Astrocyte (in vitro differentiated cells and primary cell): ENCODE data around the gene NISCH. TPM values are rescaled to one million over a fixed set of nuclear protein-coding genes. Genes with fewer than 3 reads are reported as not detected.

Source experiments
- DNase-seq: peaks from one replicate; pipeline ENCODE4 v3.0.0-alpha.2; 2010; ENCODE audit warnings: low read depth
- FAIRE-seq: peaks from 2 replicates; lab custom pipeline; 2011; peaks lifted over from hg19 to GRCh38; lab: Jason Lieb, UNC
- H2AFZ ChIP-seq: 2 replicates; pipeline ENCODE4 v1.6.0; 2012; ENCODE audit warnings: low read depth, low read length, inconsistent platforms
- H3K27ac ChIP-seq: 2 replicates; pipeline ENCODE4 v1.5.1; 2011; ENCODE audit warnings: low read depth, low read length, inconsistent platforms
- H3K27me3 ChIP-seq: 2 replicates; pipeline ENCODE4 v1.6.0; 2011; ENCODE audit warnings: low read length, inconsistent platforms; ENCODE audit not compliant: insufficient read depth
- H3K36me3 ChIP-seq: 2 replicates; pipeline ENCODE4 v1.5.1; 2011; ENCODE audit warnings: low read length, inconsistent platforms; ENCODE audit not compliant: insufficient read depth
- H3K4me1 ChIP-seq: 2 replicates; pipeline ENCODE4 v1.5.1; 2011; ENCODE audit warnings: low read length, inconsistent platforms; ENCODE audit not compliant: insufficient read depth
- H3K4me2 ChIP-seq: 2 replicates; pipeline ENCODE4 v1.6.0; 2012; ENCODE audit warnings: low read length, inconsistent platforms
- H3K4me3 ChIP-seq: 2 replicates; pipeline ENCODE4 v1.5.1; 2011; ENCODE audit warnings: low read depth, mild to moderate bottlenecking, low read length, inconsistent platforms; ENCODE audit not compliant: insufficient read depth
- H3K79me2 ChIP-seq: 2 replicates; pipeline ENCODE4 v1.6.0; 2012; ENCODE audit warnings: mild to moderate bottlenecking, low read length, inconsistent platforms; ENCODE audit not compliant: insufficient read depth
- H3K9ac ChIP-seq: 2 replicates; pipeline ENCODE4 v1.6.0; 2012; ENCODE audit warnings: mild to moderate bottlenecking, low read length, inconsistent platforms
- H3K9me3 ChIP-seq: 2 replicates; pipeline ENCODE4 v1.5.1; 2012; ENCODE audit warnings: low read depth, mild to moderate bottlenecking, low read length, inconsistent platforms; ENCODE audit not compliant: insufficient read depth
- H4K20me1 ChIP-seq: 2 replicates; pipeline ENCODE4 v1.6.0; 2012; ENCODE audit warnings: low read length, inconsistent platforms; ENCODE audit not compliant: insufficient read depth
- H3K27ac Mint-ChIP-seq: one replicate; pipeline ENCODE4 v1.8.0; 2021; ENCODE audit warnings: mild to moderate bottlenecking, mixed read lengths; ENCODE audit not compliant: unreplicated experiment
- H3K27me3 Mint-ChIP-seq: one replicate; pipeline ENCODE4 v1.8.0; 2021; ENCODE audit warnings: low read depth, mixed read lengths; ENCODE audit not compliant: unreplicated experiment
- H3K36me3 Mint-ChIP-seq: one replicate; pipeline ENCODE4 v1.8.0; 2021; ENCODE audit warnings: low read depth, mixed read lengths; ENCODE audit not compliant: unreplicated experiment
- H3K4me1 Mint-ChIP-seq: one replicate; pipeline ENCODE4 v1.8.0; 2021; ENCODE audit warnings: low read depth, mixed read lengths; ENCODE audit not compliant: unreplicated experiment
- H3K4me3 Mint-ChIP-seq: one replicate; pipeline ENCODE4 v1.8.0; 2021; ENCODE audit warnings: mild to moderate bottlenecking, moderate library complexity, mixed read lengths; ENCODE audit not compliant: unreplicated experiment
- H3K9me3 Mint-ChIP-seq: one replicate; pipeline ENCODE4 v1.8.0; 2021; ENCODE audit warnings: mild to moderate bottlenecking, mixed read lengths; ENCODE audit not compliant: unreplicated experiment
- CTCF ChIP-seq: IDR thresholded peaks from 2 replicates; pipeline ENCODE4 v1.5.1; 2011; ENCODE audit warnings: low read depth, mild to moderate bottlenecking, inconsistent platforms, low read length, moderate library complexity; ENCODE audit not compliant: insufficient read depth
- EZH2 ChIP-seq: IDR thresholded peaks from 2 replicates; pipeline ENCODE4 v1.6.1; 2012; ENCODE audit warnings: mild to moderate bottlenecking, low read length, inconsistent platforms; ENCODE audit not compliant: insufficient read depth
- total RNA-seq: library from RNA; stranded (reverse); gene quantifications from 2 replicates; pipeline ENCODE4 v1.2.1, GENCODE V29; 2021

NISCH gene
- total RNA-seq, 1 donor from 2014 or later, result 118 TPM

- peaks cover 42% of the 10 kb centered on the region for H3K79me2 ChIP-seq
- TF ChIP-seq EZH2 (no peak), CTCF (no peak)
Observed at GRCh38 chr3:52470920-52471319, 15.5 kb downstream of the NISCH start.

GRCh38 chr3:52471371-52472238, 16.2 kb downstream of the NISCH start:
- H3K4me2 ChIP-seq, result no peak overlapping the region
- FAIRE-seq (no peak), DNase-seq (no peak)
- no peak overlapping the region for H3K4me3 ChIP-seq
- H2AFZ ChIP-seq, result no peak overlapping the region
- peaks cover 37% of the 10 kb centered on the region for H3K79me2 ChIP-seq
- H3K36me3 ChIP-seq, result peaks cover 43% of the 10 kb centered on the region
- Mint-ChIP-seq H3K27me3 (no peaks in the 10 kb centered on the region), H3K9me3 (no peaks in the 10 kb centered on the region), H3K4me3 (no peak overlapping the region), H3K36me3 (peaks cover 21% of the 10 kb centered on the region), H3K27ac (no peak overlapping the region), H3K4me1 (no peaks in the 10 kb centered on the region)
- no peak overlapping the region for H3K9ac ChIP-seq
- no peak overlapping the region for H3K27ac ChIP-seq
- H3K27me3 ChIP-seq, result no peaks in the 10 kb centered on the region
- TF ChIP-seq CTCF, result peak; percentile 49
- TF ChIP-seq EZH2, result no peak
- no peaks in the 10 kb centered on the region for H3K9me3 ChIP-seq
- peaks cover 75% of the 10 kb centered on the region for H4K20me1 ChIP-seq
- H3K4me1 ChIP-seq, result no peaks in the 10 kb centered on the region

More at GRCh38 chr3:52470920-52471319, 15.5 kb downstream of the NISCH start:
- Histone ChIP-seq H3K4me2 (no peak overlapping the region), H3K27me3 (no peaks in the 10 kb centered on the region), H3K4me1 (peaks cover under 1% of the 10 kb centered on the region), H3K4me3 (no peak overlapping the region), H3K9ac (no peak overlapping the region), H4K20me1 (peaks cover 77% of the 10 kb centered on the region), H3K9me3 (no peaks in the 10 kb centered on the region), H2AFZ (no peak overlapping the region), H3K27ac (no peak overlapping the region), H3K36me3 (peaks cover 39% of the 10 kb centered on the region)
- peaks cover 19% of the 10 kb centered on the region for H3K36me3 Mint-ChIP-seq
- H3K4me3 Mint-ChIP-seq, result no peak overlapping the region
- no peaks in the 10 kb centered on the region for H3K27me3 Mint-ChIP-seq
- H3K4me1 Mint-ChIP-seq, result peaks cover 2% of the 10 kb centered on the region
- DNase-seq (no peak), FAIRE-seq (no peak)
- H3K9me3 Mint-ChIP-seq, result no peaks in the 10 kb centered on the region
- no peak overlapping the region for H3K27ac Mint-ChIP-seq
